HepG2 (cell line): ENCODE data around the gene MRPL50. TPM values are rescaled to one million over a fixed set of nuclear protein-coding genes. Genes with fewer than 3 reads are reported as not detected.

Source experiments
- CHD4 ChIP-seq: fragments of 200-600 bp; sonication (generic); IDR thresholded peaks from 2 replicates; pipeline ENCODE4 v1.7.0; 2017; ENCODE audit warnings: mild to moderate bottlenecking, low read length, borderline replicate concordance
- GTF3A ChIP-seq: sonication (generic); formaldehyde crosslinking; conservative IDR thresholded peaks from 2 replicates; pipeline ENCODE4 v1.4.0; 2020; ENCODE audit warnings: mild to moderate bottlenecking, missing genetic modification reagents
- IKZF5 ChIP-seq: IDR thresholded peaks from 2 replicates; pipeline ENCODE4 v1.6.1; 2018; ENCODE audit warnings: missing genetic modification reagents, mild to moderate bottlenecking, missing compliant biosample characterization
- MED13 ChIP-seq: sonication (generic); formaldehyde crosslinking; IDR thresholded peaks from 2 replicates; pipeline ENCODE4 v1.5.0; 2020; ENCODE audit warnings: missing genetic modification reagents
- NAIF1 ChIP-seq: sonication (generic); formaldehyde crosslinking; IDR thresholded peaks from 2 replicates; pipeline ENCODE4 v1.5.0; 2020; ENCODE audit warnings: mild to moderate bottlenecking, missing genetic modification reagents, borderline replicate concordance
- NKX3-1 ChIP-seq: sonication (generic); formaldehyde crosslinking; IDR thresholded peaks from 2 replicates; pipeline ENCODE4 v1.5.0; 2020; ENCODE audit warnings: missing genetic modification reagents
- SIN3A ChIP-seq: IDR thresholded peaks from 2 replicates; pipeline ENCODE4 v1.6.1; 2011; ENCODE audit warnings: low read depth, mild to moderate bottlenecking, control low read depth, low read length, borderline replicate concordance
- SP2 ChIP-seq: sonication (generic); formaldehyde crosslinking; IDR thresholded peaks from 2 replicates; pipeline ENCODE4 v1.5.1; 2020; ENCODE audit warnings: mild to moderate bottlenecking, missing genetic modification reagents
- ZBTB43 ChIP-seq: sonication (generic); formaldehyde crosslinking; conservative IDR thresholded peaks from 2 replicates; pipeline ENCODE4 v1.4.0; 2020; ENCODE audit warnings: missing genetic modification reagents
- ZHX2 ChIP-seq, 2 experiments: sonication (generic) in 1 of 2; formaldehyde crosslinking in 1 of 2; IDR thresholded peaks; 2 replicates each; pipeline versions ENCODE4 v1.6.1 to v1.9.0; 2014 to 2022; ENCODE audit warnings: antibody characterized with exemption in 1 of 2, borderline replicate concordance in 1 of 2, inconsistent platforms in 1 of 2, low read depth in 1 of 2, missing genetic modification reagents in 1 of 2
- ZNF10 ChIP-seq: sonication (generic); formaldehyde crosslinking; IDR thresholded peaks from 2 replicates; pipeline ENCODE4 v1.4.0; 2020; ENCODE audit warnings: mild to moderate bottlenecking, low read depth, missing genetic modification reagents, borderline replicate concordance
- ZNF138 ChIP-seq: sonication (generic); formaldehyde crosslinking; IDR thresholded peaks from 2 replicates; pipeline ENCODE4 v1.5.0; 2020; ENCODE audit warnings: mild to moderate bottlenecking, low read depth, missing genetic modification reagents
- ZNF362 ChIP-seq: sonication (generic); formaldehyde crosslinking; IDR thresholded peaks from 2 replicates; pipeline ENCODE4 v1.4.0; 2020; ENCODE audit warnings: missing genetic modification reagents, mild to moderate bottlenecking, borderline replicate concordance
- ZNF501 ChIP-seq: sonication (generic); formaldehyde crosslinking; IDR thresholded peaks from 2 replicates; pipeline ENCODE4 v1.5.1; 2020; ENCODE audit warnings: mild to moderate bottlenecking, moderate library complexity, missing genetic modification reagents
- ZNF549 ChIP-seq: sonication (generic); formaldehyde crosslinking; IDR thresholded peaks from 2 replicates; pipeline ENCODE4 v1.5.0; 2020; ENCODE audit warnings: missing genetic modification reagents
- ZNF564 ChIP-seq: sonication (generic); formaldehyde crosslinking; IDR thresholded peaks from 2 replicates; pipeline ENCODE4 v1.8.1; 2023; ENCODE audit warnings: mild to moderate bottlenecking, missing genetic modification reagents
- ZNF567 ChIP-seq: sonication (generic); formaldehyde crosslinking; IDR thresholded peaks from 2 replicates; pipeline ENCODE4 v1.8.1; 2023; ENCODE audit warnings: mild to moderate bottlenecking, missing genetic modification reagents, borderline replicate concordance
- ZNF674 ChIP-seq: sonication (generic); formaldehyde crosslinking; IDR thresholded peaks from 2 replicates; pipeline ENCODE4 v1.5.0; 2020; ENCODE audit warnings: low read depth, mild to moderate bottlenecking, missing genetic modification reagents
- ZNF777 ChIP-seq: sonication (generic); formaldehyde crosslinking; IDR thresholded peaks from 2 replicates; pipeline ENCODE4 v1.4.0; 2020; ENCODE audit warnings: missing genetic modification reagents
- polyA plus RNA-seq, 8 experiments: library from polyadenylated mRNA; depleted of rRNA in 3 of 8; stranded (reverse) in 7 of 8; unstranded in 1 of 8; fragments of >200 nt; fragmentation: Illumina TruSeq in 4 of 8; extraction: Trizol in 4 of 8; gene quantifications; 2 replicates each; pipeline versions ENCODE4 v1.2.1 to v1.2.3, GENCODE V29; 2011 to 2016; ENCODE audit warnings: low read depth in 4 of 8, missing spikeins in 1 of 8, mixed read lengths in 1 of 8; ENCODE audit not compliant: insufficient read depth in 1 of 8
- total RNA-seq, 5 experiments: library from RNA; depleted of rRNA; stranded (reverse); fragments of >200 nt; fragmentation: Illumina TruSeq; extraction: Trizol; gene quantifications; 2 replicates each; pipeline ENCODE4 v1.2.3, GENCODE V29; 2016; ENCODE audit warnings: low read depth in 1 of 5

Gene MRPL50
- total and polyA plus RNA-seq, 2 of the 13 experiments (the other 11 are each of a cell fraction or from before 2014, with no cell fraction given), result 37.1 to 70.0 TPM

- TF ChIP-seq ZHX2 (IDR thresholded peaks at IDR 0.05; ENCODE audit: low read depth) (no peak), ZHX2 (CRISPR knock-in tag; IDR thresholded peaks at IDR 0.05; ENCODE audit: borderline replicate concordance) (no peak), ZNF777 (CRISPR knock-in tag) (no peak), IKZF5 (CRISPR knock-in tag) (no peak), ZNF362 (CRISPR knock-in tag) (peak; percentile 28; the same call in 1 of the 2 replicates), ZNF674 (CRISPR knock-in tag) (no peak), ZNF549 (no peak), NAIF1 (CRISPR knock-in tag) (no peak), ZNF564 (CRISPR knock-in tag) (no peak), SP2 (CRISPR knock-in tag) (no peak), NKX3-1 (CRISPR knock-in tag) (no peak), ZNF10 (CRISPR knock-in tag) (no peak), ZBTB43 (CRISPR knock-in tag) (no peak), ZNF138 (CRISPR knock-in tag) (no peak), CHD4 (no peak), ZNF501 (CRISPR knock-in tag) (peak; percentile 21; the same call in 1 of the 2 replicates), SIN3A (no peak), ZNF567 (CRISPR knock-in tag) (no peak), GTF3A (CRISPR knock-in tag) (no peak), MED13 (CRISPR knock-in tag) (0 out of 2 replicates have a peak, but pooled peaks have one; percentile 42)
Measured at GRCh38 chr9:101367323-101367722, 31.1 kb downstream of the MRPL50 start (continued).
